ENCODE data around the gene POC1A. TPM values are rescaled to one million over a fixed set of nuclear protein-coding genes. Genes with fewer than 3 reads are reported as not detected.

POC1A gene
- total and polyA plus RNA-seq, 9 of the 15 experiments (the other 6 are each of a cell fraction or from before 2014, with no cell fraction given), result 7.2 to 17.5 (median 12.1) TPM

DNA sequence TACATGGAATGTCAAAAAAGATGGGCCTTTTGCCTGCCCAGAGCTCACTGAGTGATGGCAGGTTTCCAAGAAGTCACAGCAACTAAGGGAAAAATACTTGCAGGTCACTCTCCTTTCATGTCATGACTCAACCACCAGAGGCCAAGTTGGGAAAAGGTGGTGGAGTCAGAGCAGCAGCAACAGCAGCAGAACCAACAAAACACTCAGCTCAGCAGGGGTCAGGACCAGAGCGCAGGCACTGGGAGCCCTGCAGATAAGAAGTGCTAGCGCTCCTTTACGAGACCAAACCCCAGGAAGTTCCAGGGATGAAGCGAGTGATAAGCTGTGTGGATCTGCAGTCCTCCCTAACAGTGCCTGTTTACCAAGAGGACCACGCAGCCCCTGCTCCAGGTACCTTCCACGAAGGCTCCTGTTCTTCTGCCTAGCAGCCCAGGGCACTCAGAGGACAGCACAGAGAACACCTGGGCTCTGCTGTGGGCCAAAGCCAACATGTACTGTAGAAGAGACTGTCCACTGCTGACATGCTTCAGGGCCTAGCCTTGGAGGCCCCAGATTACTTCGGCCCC lies 26.0 kb downstream of the POC1A start (continued):
- TF ChIP-seq, protein P1, sequence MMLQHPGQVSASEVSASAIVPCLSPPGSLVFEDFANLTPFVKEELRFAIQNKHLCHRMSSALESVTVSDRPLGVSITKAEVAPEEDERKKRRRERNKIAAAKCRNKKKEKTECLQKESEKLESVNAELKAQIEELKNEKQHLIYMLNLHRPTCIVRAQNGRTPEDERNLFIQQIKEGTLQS (IDR thresholded peaks at IDR 0.05), result peak; percentile 57
- TF ChIP-seq, protein P1 (CRISPR knock-in tag; conservative IDR thresholded peaks at IDR 0.05), result no peak
- TF ChIP-seq CHCHD3 (CRISPR knock-in tag; IDR thresholded peaks at IDR 0.05), result no peak
- peak; percentile 51; the same call in 1 of the 2 replicates for TF ChIP-seq MTA3 (IDR thresholded peaks at IDR 0.05; ENCODE audit: borderline replicate concordance)
- peak in 1 of 2 experiments; percentile 30; a peak in 1 of 4 replicates for TF ChIP-seq FOXA3 (CRISPR knock-in tag; conservative IDR thresholded peaks at IDR 0.05 in 1 of 2, IDR thresholded peaks at IDR 0.05 in 1 of 2)
- peak; percentile 79 for TF ChIP-seq SMARCA4 (IDR thresholded peaks at IDR 0.05)
- no peak for TF ChIP-seq ATF1 (CRISPR knock-in tag; IDR thresholded peaks at IDR 0.05)
- TF ChIP-seq ATF1 (tag; IDR thresholded peaks at IDR 0.05), result peak; percentile 44; the same call in 1 of the 2 replicates
- 0 out of 2 replicates have a peak, but pooled peaks have one; percentile 19 for TF ChIP-seq FOXM1 (IDR thresholded peaks at IDR 0.05; ENCODE audit: low read depth)
- no peak for TF ChIP-seq FOXM1 (CRISPR knock-in tag; IDR thresholded peaks at IDR 0.05; ENCODE audit: low read depth)
- TF ChIP-seq ZNF507 (tag; conservative IDR thresholded peaks at IDR 0.05), result no peak
- TF ChIP-seq KAT8 (IDR thresholded peaks at IDR 0.05; ENCODE audit: low read depth), result no peak
- TF ChIP-seq, protein P2, sequence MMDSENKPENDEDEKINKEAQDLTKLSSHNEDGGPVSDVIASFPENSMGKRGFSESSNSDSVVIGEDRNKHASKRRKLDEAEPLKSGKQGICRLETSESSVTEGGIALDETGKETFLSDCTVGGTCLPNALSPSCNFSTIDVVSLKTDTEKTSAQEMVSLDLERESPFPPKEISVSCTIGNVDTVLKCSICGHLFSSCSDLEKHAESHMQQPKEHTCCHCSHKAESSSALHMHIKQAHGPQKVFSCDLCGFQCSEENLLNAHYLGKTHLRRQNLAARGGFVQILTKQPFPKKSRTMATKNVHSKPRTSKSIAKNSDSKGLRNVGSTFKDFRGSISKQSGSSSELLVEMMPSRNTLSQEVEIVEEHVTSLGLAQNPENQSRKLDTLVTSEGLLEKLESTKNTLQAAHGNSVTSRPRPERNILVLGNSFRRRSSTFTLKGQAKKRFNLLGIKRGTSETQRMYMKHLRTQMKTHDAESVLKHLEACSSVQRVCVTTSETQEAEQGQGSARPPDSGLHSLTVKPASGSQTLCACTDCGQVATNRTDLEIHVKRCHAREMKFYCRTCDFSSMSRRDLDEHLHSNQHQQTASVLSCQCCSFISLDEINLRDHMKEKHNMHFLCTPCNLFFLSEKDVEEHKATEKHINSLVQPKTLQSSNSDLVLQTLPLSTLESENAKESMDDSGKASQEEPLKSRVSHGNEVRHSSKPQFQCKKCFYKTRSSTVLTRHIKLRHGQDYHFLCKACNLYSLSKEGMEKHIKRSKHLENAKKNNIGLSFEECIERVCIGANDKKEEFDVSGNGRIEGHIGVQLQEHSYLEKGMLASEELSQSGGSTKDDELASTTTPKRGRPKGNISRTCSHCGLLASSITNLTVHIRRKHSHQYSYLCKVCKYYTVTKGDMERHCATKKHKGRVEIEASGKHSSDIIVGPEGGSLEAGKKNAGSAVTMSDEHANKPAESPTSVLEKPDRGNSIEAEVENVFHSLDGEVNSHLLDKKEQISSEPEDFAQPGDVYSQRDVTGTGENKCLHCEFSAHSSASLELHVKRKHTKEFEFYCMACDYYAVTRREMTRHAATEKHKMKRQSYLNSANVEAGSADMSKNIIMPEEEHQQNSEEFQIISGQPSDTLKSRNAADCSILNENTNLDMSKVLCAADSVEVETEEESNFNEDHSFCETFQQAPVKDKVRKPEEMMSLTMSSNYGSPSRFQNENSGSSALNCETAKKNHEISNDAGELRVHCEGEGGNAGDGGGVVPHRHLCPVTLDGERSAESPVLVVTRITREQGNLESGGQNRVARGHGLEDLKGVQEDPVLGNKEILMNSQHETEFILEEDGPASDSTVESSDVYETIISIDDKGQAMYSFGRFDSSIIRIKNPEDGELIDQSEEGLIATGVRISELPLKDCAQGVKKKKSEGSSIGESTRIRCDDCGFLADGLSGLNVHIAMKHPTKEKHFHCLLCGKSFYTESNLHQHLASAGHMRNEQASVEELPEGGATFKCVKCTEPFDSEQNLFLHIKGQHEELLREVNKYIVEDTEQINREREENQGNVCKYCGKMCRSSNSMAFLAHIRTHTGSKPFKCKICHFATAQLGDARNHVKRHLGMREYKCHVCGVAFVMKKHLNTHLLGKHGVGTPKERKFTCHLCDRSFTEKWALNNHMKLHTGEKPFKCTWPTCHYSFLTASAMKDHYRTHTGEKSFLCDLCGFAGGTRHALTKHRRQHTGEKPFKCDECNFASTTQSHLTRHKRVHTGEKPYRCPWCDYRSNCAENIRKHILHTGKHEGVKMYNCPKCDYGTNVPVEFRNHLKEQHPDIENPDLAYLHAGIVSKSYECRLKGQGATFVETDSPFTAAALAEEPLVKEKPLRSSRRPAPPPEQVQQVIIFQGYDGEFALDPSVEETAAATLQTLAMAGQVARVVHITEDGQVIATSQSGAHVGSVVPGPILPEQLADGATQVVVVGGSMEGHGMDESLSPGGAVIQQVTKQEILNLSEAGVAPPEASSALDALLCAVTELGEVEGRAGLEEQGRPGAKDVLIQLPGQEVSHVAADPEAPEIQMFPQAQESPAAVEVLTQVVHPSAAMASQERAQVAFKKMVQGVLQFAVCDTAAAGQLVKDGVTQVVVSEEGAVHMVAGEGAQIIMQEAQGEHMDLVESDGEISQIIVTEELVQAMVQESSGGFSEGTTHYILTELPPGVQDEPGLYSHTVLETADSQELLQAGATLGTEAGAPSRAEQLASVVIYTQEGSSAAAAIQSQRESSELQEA (IDR thresholded peaks at IDR 0.05; ENCODE audit: low read depth), result no peak
- TF ChIP-seq IFI16 (CRISPR knock-in tag; IDR thresholded peaks at IDR 0.05), result no peak
- TF ChIP-seq MYC (IDR thresholded peaks at IDR 0.05; ENCODE audit: low read depth, low read length), result no peak; the same call in none of the 2 replicates
- TF ChIP-seq MYC (CRISPR knock-in tag; IDR thresholded peaks at IDR 0.05; ENCODE audit: borderline replicate concordance, low read depth), result no peak
- TF ChIP-seq ZNF311 (CRISPR knock-in tag; IDR thresholded peaks at IDR 0.05), result no peak
- peak; percentile 38; the same call in 1 of the 2 replicates for TF ChIP-seq POLR2AphosphoS5 (IDR thresholded peaks at IDR 0.05; ENCODE audit: control insufficient read depth, insufficient read depth, low read depth, low read length)
- no peak for TF ChIP-seq ZNF77 (CRISPR knock-in tag; IDR thresholded peaks at IDR 0.05)
- peak in 1 of 2 experiments; percentile 44; a peak in 2 of 4 replicates for TF ChIP-seq MAZ (CRISPR knock-in tag; conservative IDR thresholded peaks at IDR 0.05 in 1 of 2, IDR thresholded peaks at IDR 0.05 in 1 of 2)
- TF ChIP-seq NFIC (IDR thresholded peaks at IDR 0.05), result peak; percentile 91
- TF ChIP-seq RNF2 (IDR thresholded peaks at IDR 0.05), result peak; percentile 42; the same call in 1 of the 2 replicates
- peak; percentile 53; the same call in 1 of the 2 replicates for TF ChIP-seq SMARCE1 (IDR thresholded peaks at IDR 0.05)

Measured in K562 (cell line).